ENCODE data around the gene PGGT1B.

The PGGT1B gene

DNA sequence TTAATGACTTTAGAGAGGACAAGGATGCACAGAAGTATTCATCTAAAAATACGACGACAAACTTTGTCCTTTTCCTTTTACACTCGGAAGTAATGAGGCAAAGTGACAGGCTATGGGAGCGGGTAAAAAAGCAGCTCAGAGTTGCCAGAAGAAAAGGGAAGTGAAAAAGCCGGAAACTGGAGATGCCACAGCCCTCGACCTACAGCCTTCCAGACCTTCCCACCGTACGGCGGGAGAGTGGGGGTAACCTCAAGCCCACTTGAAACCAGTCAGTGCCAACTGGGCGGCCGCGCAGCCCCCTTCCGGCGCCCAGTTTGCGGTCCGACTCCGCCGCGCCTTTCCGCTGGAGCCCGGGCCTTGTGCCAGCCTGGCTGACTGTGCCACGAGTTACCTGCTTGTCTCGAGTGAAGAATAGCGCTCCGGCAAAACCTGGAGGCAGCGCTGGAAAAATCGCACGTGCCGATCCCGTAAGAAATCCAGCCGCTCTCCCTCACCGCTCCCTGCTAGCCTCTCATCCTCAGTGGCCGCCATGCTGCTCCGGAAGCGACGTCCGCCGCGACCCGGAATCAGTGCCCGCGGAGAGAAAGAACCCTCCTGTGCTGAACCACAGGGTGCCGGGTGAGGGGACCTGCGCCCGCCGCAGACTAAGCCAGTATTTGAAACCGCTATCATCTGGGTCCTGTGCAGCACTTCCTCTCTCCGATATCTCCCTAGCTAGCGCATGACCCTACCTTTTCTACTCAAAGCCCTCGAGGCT, at the start of gene PGGT1B:
PGGT1B (minus strand) TSS at position 557 of the 757 bp plus-strand sequence; CDS start at position 531, 26 bp downstream.
- peak; percentile 56 for DNase-seq

DNA sequence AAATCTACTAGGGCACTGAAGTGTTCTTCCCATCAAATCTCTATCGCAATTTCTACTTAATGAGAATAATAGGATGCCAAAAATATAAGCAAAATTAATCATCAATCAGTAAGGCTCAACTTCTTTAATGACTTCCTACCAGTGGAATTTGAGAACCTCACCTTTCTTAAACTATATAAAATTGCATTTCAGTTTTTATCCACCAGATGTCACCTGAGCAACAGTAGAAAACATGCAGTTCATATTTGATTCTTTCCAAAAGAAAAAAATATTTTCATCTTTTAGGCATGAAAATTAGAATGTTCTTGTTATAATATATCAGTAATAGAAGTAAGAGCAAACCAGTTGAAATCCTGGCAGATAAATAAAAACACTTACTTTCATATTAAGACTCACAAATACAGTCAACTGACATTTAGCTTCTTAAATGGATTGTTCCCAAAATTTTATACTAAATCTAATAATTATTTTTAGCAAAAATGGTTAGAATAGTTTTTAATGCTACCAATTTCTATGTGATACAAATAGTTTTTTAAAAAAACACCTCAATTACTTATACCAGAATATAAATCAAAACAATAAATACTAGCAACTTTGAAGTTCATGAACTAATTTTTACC, 47.2 kb upstream of the PGGT1B start:
- DNase-seq: no peak

GRCh38 chr5:115308815-115309214, 46.1 kb upstream of the PGGT1B start:
- no peak for DNase-seq

- no peak for DNase-seq
Observed at GRCh38 chr5:115306011-115306536, 43.4 kb upstream of the PGGT1B start.

- DNase-seq: no peak
Observed at GRCh38 chr5:115304496-115304895, 41.8 kb upstream of the PGGT1B start.

DNA sequence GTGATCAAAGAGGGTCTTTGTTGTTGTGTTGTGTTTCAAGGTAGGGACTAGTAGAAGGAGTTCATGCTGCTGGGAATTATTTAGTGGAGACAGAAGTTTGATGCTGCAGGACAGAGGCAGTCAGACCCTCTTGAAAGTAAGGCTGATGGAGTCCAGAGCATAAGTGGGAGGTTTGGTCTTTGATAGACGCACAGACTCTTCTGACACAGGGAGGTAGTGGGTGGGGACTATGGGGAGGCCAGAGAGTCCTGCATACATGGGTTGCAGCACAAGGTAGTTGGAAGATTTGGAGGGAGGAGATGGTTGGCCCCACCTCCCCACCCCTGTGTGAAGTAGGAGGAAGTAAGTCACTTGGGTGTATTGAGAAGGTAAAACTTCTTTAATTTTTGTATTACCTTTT, 36.1 kb upstream of the PGGT1B start:
- DNase-seq: no peak

GRCh38 chr5:115297031-115297430, 34.4 kb upstream of the PGGT1B start:
- no peak for DNase-seq

- DNase-seq: peak; percentile 17
Observed at GRCh38 chr5:115296124-115297022, 33.7 kb upstream of the PGGT1B start, which contains the start of gene CCDC112. Gene CCDC112 (minus strand): TSS chr5:115296654. CDS start chr5:115296543, 111 bp downstream.

DNA sequence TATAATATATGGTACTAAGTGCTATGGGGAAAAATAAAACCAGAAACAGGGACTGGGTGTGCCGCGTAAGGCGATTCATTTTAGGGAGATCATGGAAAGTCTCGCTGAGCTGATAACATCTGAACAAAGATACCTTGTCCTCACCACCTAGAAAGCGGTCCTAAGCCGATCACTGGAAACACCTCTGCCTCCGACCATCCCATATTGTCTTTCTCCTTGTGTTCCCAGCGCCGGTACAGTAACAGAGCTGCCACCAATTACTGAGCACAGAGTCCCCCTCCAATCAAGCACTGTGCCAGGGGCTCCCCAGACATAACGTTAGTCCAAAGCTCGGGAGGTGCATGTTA, 33.1 kb upstream of the PGGT1B start:
- no peak for DNase-seq

- no peak for DNase-seq
Observed at GRCh38 chr5:115291397-115291796, 28.7 kb upstream of the PGGT1B start.

DNA sequence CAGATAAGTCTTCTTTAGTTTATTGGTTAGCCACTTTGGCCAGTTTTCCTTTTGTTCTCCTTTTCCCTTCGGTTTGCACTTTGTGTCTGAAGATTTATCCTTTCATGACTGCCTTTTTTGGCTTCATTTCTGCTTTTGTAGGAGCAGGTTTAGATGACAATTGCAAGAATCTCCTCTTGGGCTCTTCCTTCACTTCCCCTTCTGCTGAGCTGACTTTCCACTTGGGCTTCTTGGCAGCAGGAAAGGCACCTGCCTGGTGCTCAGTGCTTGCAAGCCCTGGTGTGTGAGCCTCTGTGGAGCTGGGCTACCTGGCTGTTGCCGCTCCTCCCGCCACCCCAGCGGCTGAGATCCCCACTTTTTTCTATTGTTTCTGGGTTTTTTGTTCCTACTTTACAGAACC, 26.4 kb upstream of the PGGT1B start:
- DNase-seq: no peak

- DNase-seq: no peak
Observed at GRCh38 chr5:115284021-115284420, 21.3 kb upstream of the PGGT1B start.

- no peak for DNase-seq
Observed at GRCh38 chr5:115282131-115282530, 19.5 kb upstream of the PGGT1B start.

DNA sequence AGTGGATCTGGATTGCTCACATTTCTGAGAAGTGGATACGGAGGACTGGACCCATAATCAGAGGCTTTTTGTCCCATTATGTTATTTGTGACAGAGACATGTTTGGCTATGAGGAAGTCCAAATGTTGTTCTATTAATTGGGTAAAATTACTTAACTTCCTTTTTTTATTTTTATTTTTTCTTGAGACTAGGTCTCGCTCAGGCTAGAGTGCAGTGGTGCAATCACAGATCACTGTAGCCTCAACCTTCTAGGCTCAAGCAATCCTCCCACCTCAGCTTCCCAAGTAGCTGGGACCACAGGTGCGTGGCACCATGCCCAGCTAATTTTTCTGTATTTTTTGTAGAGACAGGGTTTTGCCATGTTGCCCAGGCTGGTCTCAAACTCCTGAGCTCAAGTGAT, 11.9 kb upstream of the PGGT1B start:
- DNase-seq: no peak

DNA sequence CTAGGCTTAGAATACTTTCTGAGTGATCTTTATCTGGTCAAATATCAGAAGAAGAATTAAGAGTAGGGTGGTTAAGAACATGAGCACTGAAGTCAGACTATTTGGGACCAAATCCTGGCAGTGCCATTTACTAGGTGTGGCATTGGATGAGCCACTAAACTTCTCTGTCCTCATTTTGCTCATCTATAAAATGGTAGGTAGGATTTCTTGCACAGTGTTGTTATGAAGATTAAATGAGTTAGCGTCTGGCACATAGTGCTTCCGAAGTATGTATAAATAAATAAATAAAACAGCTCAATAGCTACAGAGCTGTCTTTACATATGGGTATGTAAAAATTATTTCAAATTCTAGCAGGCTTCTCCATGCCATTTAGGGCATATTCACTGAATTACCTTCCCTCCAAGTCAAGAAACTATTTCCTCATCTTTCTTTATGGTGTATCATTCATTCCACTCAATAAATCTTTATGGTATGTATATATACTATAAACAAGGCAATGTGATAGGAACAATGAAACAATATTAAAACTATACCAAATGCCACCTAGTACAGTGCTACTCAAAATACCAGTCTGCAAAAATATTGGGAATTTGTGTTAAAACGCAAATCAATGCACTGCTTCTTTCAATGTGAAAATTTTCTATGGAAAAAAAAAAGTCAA, 9.8 kb upstream of the PGGT1B start:
- no peak for DNase-seq

DNA sequence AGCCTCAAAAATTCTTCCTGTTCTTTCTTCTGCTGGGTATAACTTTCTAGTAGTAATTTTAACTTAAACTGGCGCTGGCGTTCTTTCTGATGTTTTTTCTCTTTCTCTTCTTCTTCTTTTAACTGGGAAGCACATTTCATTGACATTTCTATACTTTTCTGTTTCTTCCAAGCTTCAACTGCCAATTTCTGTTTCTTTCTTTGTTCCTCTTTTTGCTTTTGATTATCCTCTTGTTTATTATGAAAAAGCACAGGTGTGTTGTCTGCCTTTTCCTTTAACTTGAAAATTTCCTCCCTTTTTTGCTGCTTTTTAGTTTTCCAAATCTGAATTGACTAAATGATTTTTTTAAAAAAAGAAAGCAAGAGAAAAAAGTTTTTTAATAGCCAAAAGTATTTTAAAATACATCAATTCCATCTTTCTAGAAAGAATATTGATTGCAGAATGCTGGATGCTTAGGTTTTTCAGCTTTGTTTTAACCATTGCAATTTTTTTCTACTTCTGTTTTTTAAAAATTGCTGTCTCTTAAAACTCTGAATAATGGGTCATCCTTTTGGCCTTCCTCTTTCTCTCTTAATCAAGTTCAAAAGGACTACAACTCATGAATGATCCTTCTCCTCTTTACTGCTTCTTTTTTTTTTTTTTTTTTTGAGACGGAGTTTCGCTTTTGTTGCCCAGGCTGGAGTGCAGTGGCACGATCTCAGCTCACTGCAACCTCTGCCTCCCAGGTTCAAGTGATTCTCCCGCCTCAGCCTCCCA, 8.8 kb upstream of the PGGT1B start:
- no peak for DNase-seq

GRCh38 chr5:115267617-115268016, 4.9 kb upstream of the PGGT1B start:
- no peak for DNase-seq

- DNase-seq: no peak
Observed at GRCh38 chr5:115265220-115265619, 2.5 kb upstream of the PGGT1B start.

- no peak for DNase-seq
Observed at GRCh38 chr5:115264786-115265185, 2.1 kb upstream of the PGGT1B start.

DNA sequence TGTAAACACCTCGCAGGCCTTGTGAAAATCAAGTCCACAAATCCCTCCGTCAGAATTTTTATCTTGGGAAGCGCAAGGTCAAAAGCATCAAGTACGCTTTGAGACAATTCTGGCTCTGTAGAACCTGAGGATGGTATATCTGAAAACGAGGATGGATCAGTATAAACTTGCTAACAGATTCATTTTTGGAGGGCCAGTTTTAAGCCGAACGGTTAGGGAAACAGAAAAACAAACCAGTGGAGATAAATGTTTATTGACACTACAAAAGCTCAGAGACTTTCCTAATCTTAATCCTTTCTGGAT, 352 bp upstream of the PGGT1B start:
- no peak for DNase-seq

DNA sequence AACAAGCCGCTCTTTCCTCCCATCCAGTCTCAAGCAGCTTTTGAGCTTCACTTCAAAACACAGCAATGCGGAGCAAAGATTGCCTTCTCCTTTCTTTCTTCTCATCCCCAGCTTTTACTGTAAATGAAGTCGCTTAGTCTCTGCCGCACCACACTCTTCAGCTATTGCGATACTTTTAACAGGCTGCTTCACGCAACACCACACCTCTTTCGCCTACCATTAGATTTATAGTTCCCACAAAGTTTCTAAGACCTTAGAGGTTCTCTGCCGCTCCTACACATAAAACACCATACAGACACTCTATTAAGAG, 711 bp downstream of the PGGT1B start:
- no peak for DNase-seq

- no peak for DNase-seq
Observed at GRCh38 chr5:115260248-115260647, 2.4 kb downstream of the PGGT1B start.
